GM21723 (cell line): ENCODE measurements around the gene BACE2.

Source experiments
- ATAC-seq: cut with Tn5 transposase; IDR thresholded peaks from one replicate; pipeline ENCODE4 v1.9.1; 2021; ENCODE audit warnings: mild to moderate bottlenecking, moderate library complexity; ENCODE audit not compliant: unreplicated experiment

BACE2 gene

GRCh38 chr21:41317458-41317857, 149.5 kb downstream of the BACE2 start:
- ATAC-seq, result no peak

- ATAC-seq, result no peak
Measured at GRCh38 chr21:41318218-41318617, 150.3 kb downstream of the BACE2 start.

GRCh38 chr21:41319273-41319672, 151.3 kb downstream of the BACE2 start:
- no peak for ATAC-seq

GRCh38 chr21:41321211-41321907, 153.4 kb downstream of the BACE2 start:
- ATAC-seq, result no peak

- ATAC-seq, result no peak
Measured at GRCh38 chr21:41321908-41322495, 154.0 kb downstream of the BACE2 start.

GRCh38 chr21:41322496-41323382, 154.8 kb downstream of the BACE2 start:
- no peak for ATAC-seq

- ATAC-seq, result no peak
Measured at GRCh38 chr21:41325138-41325912, 157.4 kb downstream of the BACE2 start.

- no peak for ATAC-seq
Measured at GRCh38 chr21:41326414-41327080, 158.6 kb downstream of the BACE2 start.

- no peak for ATAC-seq
Measured at GRCh38 chr21:41327753-41328152, 159.8 kb downstream of the BACE2 start.

GRCh38 chr21:41328660-41329607, 161.0 kb downstream of the BACE2 start:
- no peak for ATAC-seq
